Activated T-cell treated with anti-CD3 and anti-CD28 coated beads, Interleukin-2, amount 50 U/mL, for 4 hours (primary cell): ENCODE measurements around the gene CRISPLD2. TPM values are rescaled to one million over a fixed set of nuclear protein-coding genes. Genes with fewer than 3 reads are reported as not detected.

Experiments used
- ATAC-seq, 2 donors: fragments of 200-7000 bp; cut with Tn5 transposase; one replicate each; pipeline ENCODE4 v1.10.0; 2021
- DNase-seq: peaks from one replicate; pipeline ENCODE4 v3.0.0-alpha.2; 2020
- H3K27me3 Mint-ChIP-seq: one replicate; pipeline ENCODE4 v1.8.0; 2021; ENCODE audit warnings: low read depth, mixed read lengths
- H3K36me3 Mint-ChIP-seq: one replicate; pipeline ENCODE4 v1.8.0; 2022; ENCODE audit warnings: mixed read lengths; ENCODE audit not compliant: insufficient read depth
- H3K4me1 Mint-ChIP-seq: one replicate; pipeline ENCODE4 v1.8.0; 2021; ENCODE audit warnings: low read depth, mixed read lengths
- H3K4me3 Mint-ChIP-seq: one replicate; pipeline ENCODE4 v1.8.0; 2021; ENCODE audit warnings: mild to moderate bottlenecking, moderate library complexity, mixed read lengths
- H3K9me3 Mint-ChIP-seq: one replicate; pipeline ENCODE4 v1.8.0; 2021; ENCODE audit warnings: mixed read lengths
- total RNA-seq, 3 donors: library from RNA; stranded (reverse); gene quantifications; one replicate each; pipeline ENCODE4 v1.2.1, GENCODE V29; 2021

CRISPLD2 gene
- total RNA-seq, 3 donors from 2014 or later = 0.11 to 0.57 (median 0.46) TPM

GRCh38 chr16:84836234-84836647, 16.5 kb downstream of the CRISPLD2 start:
- Mint-ChIP-seq H3K4me1 (no peaks in the 10 kb centered on the region), H3K9me3 (no peaks in the 10 kb centered on the region), H3K36me3 (no peaks in the 10 kb centered on the region), H3K4me3 (no peak overlapping the region), H3K27me3 (peaks cover 15% of the 10 kb centered on the region)
- ATAC-seq (no peak), DNase-seq (no peak)

DNA sequence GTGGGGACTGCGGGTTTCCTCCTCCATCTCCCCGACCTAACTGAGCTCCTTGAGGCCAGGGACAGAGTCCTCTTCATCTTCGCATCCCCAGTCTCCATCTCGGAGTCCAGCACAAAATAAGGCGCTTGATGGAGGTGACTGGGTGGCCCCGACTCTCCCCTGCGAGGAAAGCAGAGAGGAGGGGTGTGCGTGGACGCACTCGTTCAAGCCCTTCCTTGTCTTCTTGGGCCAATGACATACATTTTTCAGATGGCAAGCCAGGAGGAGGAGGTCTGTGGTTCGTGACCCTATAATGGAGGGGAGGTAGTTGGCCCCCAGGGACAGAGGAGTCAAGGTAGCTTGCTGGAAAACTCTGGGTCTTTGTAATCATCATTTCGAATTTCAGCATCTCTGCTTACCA, 17.2 kb downstream of the CRISPLD2 start:
- ATAC-seq = no peak
- Mint-ChIP-seq H3K27me3 (peaks cover 20% of the 10 kb centered on the region), H3K36me3 (no peaks in the 10 kb centered on the region), H3K4me1 (peaks cover 4% of the 10 kb centered on the region), H3K9me3 (no peaks in the 10 kb centered on the region), H3K4me3 (no peak overlapping the region)
- DNase-seq = no peak

DNA sequence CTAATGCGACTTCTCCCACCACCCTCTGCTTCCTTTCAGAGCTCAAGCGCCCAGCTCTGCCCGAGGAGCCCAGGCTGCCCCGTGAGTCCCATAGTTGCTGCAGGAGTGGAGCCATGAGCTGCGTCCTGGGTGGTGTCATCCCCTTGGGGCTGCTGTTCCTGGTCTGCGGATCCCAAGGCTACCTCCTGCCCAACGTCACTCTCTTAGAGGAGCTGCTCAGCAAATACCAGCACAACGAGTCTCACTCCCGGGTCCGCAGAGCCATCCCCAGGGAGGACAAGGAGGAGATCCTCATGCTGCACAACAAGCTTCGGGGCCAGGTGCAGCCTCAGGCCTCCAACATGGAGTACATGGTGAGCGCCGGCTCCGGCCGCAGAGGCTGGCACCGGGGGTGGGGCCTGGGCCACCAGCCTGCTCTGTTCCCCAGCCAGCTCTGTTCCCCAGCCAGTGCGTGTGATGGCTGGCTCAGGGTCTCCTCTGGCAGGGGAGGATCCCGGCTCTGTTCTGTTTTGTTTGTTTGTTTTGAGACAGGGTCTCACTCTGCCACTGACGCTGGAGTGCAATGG, 18.7 kb downstream of the CRISPLD2 start:
- Mint-ChIP-seq H3K4me3 (no peak overlapping the region), H3K36me3 (no peaks in the 10 kb centered on the region), H3K4me1 (peaks cover 6% of the 10 kb centered on the region), H3K9me3 (no peaks in the 10 kb centered on the region), H3K27me3 (peaks cover 23% of the 10 kb centered on the region)
- DNase-seq = no peak
- ATAC-seq = no peak

DNA sequence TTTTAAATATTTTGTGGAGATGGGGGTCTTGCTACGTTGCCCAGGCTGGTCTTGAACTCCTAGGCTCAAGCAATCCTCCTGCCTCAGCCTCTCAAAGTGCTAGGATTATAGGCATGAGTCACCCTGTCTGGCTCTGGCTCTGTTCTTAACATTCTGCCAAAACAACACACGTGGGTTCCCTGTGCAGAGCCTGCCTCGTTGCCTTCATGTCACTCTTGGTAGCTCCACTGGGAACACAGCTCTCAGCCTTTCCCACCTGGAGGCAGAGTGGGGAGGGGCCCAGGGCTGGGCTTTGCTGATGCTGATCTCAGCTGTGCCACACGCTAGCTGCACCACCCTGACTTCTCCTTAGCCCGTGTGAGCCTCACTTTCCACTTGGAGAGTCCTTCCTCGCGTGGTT, 19.3 kb downstream of the CRISPLD2 start:
- no peak overlapping the region for H3K4me3 Mint-ChIP-seq
- H3K36me3 Mint-ChIP-seq = no peaks in the 10 kb centered on the region
- peaks cover 6% of the 10 kb centered on the region for H3K4me1 Mint-ChIP-seq
- H3K9me3 Mint-ChIP-seq = no peaks in the 10 kb centered on the region
- DNase-seq (no peak), ATAC-seq (no peak)
- peaks cover 23% of the 10 kb centered on the region for H3K27me3 Mint-ChIP-seq

- no peak overlapping the region for H3K4me3 Mint-ChIP-seq
- no peak for DNase-seq
- no peak for ATAC-seq
- no peaks in the 10 kb centered on the region for H3K9me3 Mint-ChIP-seq
- H3K4me1 Mint-ChIP-seq = peaks cover 6% of the 10 kb centered on the region
- no peaks in the 10 kb centered on the region for H3K36me3 Mint-ChIP-seq
- peaks cover 23% of the 10 kb centered on the region for H3K27me3 Mint-ChIP-seq
Observed at GRCh38 chr16:84839956-84840355, 20.2 kb downstream of the CRISPLD2 start.

GRCh38 chr16:84840687-84841627, 21.2 kb downstream of the CRISPLD2 start:
- DNase-seq (no peak), ATAC-seq (no peak)
- Mint-ChIP-seq H3K4me1 (peaks cover 6% of the 10 kb centered on the region), H3K4me3 (no peak overlapping the region), H3K36me3 (no peaks in the 10 kb centered on the region), H3K9me3 (no peaks in the 10 kb centered on the region), H3K27me3 (peaks cover 23% of the 10 kb centered on the region)

- H3K27me3 Mint-ChIP-seq = peaks cover 25% of the 10 kb centered on the region
- no peak for ATAC-seq
- no peak for DNase-seq
- H3K4me3 Mint-ChIP-seq = no peak overlapping the region
- H3K9me3 Mint-ChIP-seq = no peaks in the 10 kb centered on the region
- H3K4me1 Mint-ChIP-seq = peaks cover 6% of the 10 kb centered on the region
- H3K36me3 Mint-ChIP-seq = no peaks in the 10 kb centered on the region
Observed at GRCh38 chr16:84841787-84842300, 22.1 kb downstream of the CRISPLD2 start.

GRCh38 chr16:84842516-84843148, 22.8 kb downstream of the CRISPLD2 start:
- Mint-ChIP-seq H3K4me3 (no peak overlapping the region), H3K36me3 (no peaks in the 10 kb centered on the region), H3K9me3 (no peaks in the 10 kb centered on the region), H3K4me1 (peaks cover 6% of the 10 kb centered on the region), H3K27me3 (peaks cover 27% of the 10 kb centered on the region)
- ATAC-seq (no peak), DNase-seq (no peak)

DNA sequence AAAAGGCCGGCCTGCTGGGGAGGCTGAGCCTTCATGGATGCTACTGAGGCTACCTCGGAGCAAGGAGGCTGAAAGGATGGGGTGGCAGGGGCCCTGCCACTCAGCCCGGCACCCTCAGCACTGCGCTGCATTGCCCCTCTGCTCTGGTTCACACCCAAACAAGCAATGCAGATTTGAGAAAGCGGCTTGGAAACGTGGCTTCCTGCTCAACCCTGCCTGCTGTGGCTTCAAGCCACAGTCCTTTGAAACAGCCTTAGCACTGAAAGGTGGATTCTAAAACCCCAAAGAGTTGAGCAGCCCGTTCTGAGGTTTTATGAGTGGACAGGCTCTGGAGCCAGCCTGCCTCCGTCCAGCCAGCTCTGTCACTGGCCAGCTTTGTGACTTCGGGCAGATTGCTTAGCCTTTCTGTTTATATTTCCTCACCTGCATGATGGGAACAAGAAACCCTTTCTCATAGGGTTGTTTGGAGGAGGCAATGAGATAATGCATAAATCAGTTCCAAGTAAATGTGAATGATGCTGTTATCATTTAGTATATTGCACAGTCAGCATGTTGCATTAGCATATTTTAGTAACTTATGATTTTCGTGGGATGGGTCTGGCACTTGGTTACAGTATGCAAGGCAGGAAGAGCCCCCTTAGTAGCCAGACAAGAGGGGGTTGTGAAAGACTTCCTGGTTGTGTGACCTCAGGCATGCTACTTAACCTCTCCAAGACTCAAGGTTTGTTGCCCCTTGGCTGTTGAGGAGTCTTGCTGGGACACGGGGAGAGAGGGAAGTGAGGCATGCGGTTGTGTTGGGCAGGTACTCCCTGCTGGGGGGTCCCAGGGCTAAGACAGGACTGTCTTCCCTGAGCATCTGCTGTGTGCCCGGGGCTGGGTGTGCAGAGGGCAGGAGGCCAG, 23.6 kb downstream of the CRISPLD2 start:
- peaks cover 27% of the 10 kb centered on the region for H3K27me3 Mint-ChIP-seq
- H3K9me3 Mint-ChIP-seq = no peaks in the 10 kb centered on the region
- H3K4me1 Mint-ChIP-seq = peaks cover 6% of the 10 kb centered on the region
- no peak for DNase-seq
- H3K36me3 Mint-ChIP-seq = no peaks in the 10 kb centered on the region
- no peak for ATAC-seq
- H3K4me3 Mint-ChIP-seq = no peak overlapping the region

DNA sequence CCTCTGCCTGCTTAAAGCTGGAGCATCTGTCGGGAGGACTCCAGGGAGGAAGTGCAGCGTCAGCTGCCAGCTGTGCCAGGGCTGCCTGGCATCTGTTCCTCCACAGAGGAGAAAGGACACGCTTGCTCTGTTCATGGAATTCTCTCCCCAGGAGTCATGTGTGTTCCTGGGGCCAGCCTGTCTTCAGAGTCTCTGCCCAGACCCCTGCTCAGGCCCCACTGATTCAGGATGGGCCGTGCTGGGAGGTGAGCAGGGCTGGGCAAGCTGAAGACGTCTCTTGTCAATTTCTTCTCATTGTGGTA, 24.2 kb downstream of the CRISPLD2 start:
- Mint-ChIP-seq H3K36me3 (no peaks in the 10 kb centered on the region), H3K27me3 (peaks cover 24% of the 10 kb centered on the region), H3K9me3 (no peaks in the 10 kb centered on the region), H3K4me1 (peaks cover 6% of the 10 kb centered on the region), H3K4me3 (no peak overlapping the region)
- ATAC-seq (no peak), DNase-seq (no peak)

DNA sequence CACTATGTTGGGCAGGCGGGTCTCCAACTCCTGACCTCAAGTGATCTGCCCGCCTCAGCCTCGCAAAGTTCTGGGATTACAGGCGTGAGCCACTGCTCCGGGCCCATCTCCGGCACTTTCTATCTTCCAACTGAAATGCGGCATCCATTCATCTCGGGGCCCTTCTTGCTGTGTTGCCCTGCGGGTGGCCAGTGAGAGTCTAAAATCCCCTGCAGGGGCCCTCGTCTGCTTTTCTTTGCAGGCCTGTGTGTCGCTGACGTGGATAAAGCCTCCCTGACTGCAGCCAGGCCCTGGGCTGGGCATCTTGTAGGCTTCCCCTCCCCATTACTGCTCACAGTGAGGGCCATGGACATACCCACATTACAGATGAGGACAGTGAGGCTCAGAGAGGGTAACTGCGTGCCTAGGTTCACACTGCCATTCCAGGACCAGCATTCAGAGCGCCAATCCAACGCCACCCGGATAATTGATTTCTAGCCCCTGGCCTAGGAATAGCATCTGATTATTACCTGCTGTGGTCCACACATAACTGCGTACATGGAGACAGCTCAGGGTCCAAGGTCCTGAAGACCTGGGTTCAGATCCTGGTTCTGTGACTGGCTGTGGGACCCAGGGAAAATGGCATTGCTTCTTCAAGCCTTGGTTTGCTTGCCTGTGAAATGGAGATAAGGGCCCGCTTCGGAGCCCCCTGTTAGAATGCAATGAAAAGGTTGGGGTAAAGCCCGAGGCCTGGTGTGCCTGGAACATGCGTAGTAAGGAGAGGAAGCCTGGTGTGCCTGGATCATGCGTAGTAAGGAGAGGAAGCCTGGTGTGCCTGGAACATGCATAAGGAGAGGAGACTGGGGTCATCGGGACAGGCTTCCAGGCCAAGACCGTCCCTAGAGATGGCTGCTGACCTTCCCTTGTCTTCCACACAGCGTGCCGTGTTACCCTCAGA, 25.0 kb downstream of the CRISPLD2 start:
- Mint-ChIP-seq H3K36me3 (no peaks in the 10 kb centered on the region), H3K9me3 (no peaks in the 10 kb centered on the region), H3K27me3 (peaks cover 24% of the 10 kb centered on the region), H3K4me3 (no peak overlapping the region), H3K4me1 (peaks cover 6% of the 10 kb centered on the region)
- ATAC-seq = no peak
- DNase-seq = no peak

GRCh38 chr16:84845496-84846002, 25.8 kb downstream of the CRISPLD2 start:
- Mint-ChIP-seq H3K9me3 (no peaks in the 10 kb centered on the region), H3K36me3 (no peaks in the 10 kb centered on the region), H3K4me3 (no peak overlapping the region), H3K27me3 (peaks cover 23% of the 10 kb centered on the region), H3K4me1 (peaks cover 6% of the 10 kb centered on the region)
- ATAC-seq = no peak
- no peak for DNase-seq
